ENCODE data around the gene ARID3A.

Gene ARID3A

DNA sequence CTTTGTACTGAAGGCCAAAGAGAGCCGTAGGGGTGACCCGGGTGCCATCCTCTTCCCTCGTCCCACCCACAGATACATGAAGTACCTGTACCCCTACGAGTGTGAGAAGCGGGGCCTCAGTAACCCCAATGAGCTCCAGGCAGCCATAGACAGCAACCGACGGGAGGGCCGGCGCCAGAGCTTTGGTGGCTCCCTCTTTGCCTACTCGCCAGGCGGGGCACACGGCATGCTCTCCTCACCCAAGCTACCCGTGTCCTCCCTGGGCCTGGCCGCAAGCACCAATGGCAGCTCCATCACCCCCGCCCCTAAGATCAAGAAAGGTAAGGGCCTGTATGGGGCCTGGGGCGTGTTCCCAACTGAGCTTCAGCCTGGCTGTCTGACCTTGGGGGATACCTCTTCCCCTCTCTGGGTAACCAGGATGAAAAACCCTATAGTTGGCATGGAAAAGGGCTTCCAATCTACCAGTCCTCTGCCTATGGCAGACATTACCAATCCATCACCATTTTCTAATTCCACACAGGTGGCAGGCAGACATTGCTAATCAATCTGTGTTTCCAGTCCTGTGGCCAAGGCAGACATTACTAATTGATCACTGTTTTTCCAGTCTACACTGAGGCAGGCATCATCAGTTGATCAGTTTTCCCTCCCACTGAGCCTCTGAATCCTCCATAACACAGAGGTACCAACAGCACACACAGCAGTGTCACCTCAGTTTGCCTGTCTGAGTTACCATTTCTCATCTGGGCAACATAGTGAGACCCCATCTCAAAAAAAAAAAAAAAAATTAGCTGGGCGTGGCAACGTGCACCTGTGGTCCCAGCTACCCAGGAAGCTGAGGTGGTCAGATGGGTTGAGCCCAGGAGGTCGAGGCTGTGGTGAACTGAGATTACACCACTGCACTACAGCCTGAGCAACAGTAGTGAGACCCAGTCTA, 39.2 kb downstream of the ARID3A start:
- TF ChIP-seq, protein P1, sequence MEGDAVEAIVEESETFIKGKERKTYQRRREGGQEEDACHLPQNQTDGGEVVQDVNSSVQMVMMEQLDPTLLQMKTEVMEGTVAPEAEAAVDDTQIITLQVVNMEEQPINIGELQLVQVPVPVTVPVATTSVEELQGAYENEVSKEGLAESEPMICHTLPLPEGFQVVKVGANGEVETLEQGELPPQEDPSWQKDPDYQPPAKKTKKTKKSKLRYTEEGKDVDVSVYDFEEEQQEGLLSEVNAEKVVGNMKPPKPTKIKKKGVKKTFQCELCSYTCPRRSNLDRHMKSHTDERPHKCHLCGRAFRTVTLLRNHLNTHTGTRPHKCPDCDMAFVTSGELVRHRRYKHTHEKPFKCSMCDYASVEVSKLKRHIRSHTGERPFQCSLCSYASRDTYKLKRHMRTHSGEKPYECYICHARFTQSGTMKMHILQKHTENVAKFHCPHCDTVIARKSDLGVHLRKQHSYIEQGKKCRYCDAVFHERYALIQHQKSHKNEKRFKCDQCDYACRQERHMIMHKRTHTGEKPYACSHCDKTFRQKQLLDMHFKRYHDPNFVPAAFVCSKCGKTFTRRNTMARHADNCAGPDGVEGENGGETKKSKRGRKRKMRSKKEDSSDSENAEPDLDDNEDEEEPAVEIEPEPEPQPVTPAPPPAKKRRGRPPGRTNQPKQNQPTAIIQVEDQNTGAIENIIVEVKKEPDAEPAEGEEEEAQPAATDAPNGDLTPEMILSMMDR (conservative IDR thresholded peaks at IDR 0.05; ENCODE audit: low read depth, low read length): no peak
- no peak overlapping the region for H3K4me3 ChIP-seq (IDR thresholded peaks at IDR 0.05; ENCODE audit: insufficient read depth, low read depth, low read length)
- no peaks in the 10 kb centered on the region for H3K27me3 ChIP-seq (ENCODE audit: insufficient read depth, low read depth)
- no peaks in the 10 kb centered on the region for H4K20me1 ChIP-seq (ENCODE audit: insufficient read depth)
- no peaks in the 10 kb centered on the region for H3K4me1 ChIP-seq (ENCODE audit: low read depth, poor library complexity, severe bottlenecking)
- H3K79me2 ChIP-seq (ENCODE audit: insufficient read depth, low read depth): no peaks in the 10 kb centered on the region
- no peak overlapping the region for H3K4me2 ChIP-seq
- no peak overlapping the region for H3K27ac ChIP-seq
- peaks cover 4% of the 10 kb centered on the region; the same call in 1 of the 2 replicates for H3K36me3 ChIP-seq (ENCODE audit: insufficient read depth)
- no peak overlapping the region for H2AFZ ChIP-seq (ENCODE audit: low read depth)
- no peak overlapping the region for H3K9ac ChIP-seq

DNA sequence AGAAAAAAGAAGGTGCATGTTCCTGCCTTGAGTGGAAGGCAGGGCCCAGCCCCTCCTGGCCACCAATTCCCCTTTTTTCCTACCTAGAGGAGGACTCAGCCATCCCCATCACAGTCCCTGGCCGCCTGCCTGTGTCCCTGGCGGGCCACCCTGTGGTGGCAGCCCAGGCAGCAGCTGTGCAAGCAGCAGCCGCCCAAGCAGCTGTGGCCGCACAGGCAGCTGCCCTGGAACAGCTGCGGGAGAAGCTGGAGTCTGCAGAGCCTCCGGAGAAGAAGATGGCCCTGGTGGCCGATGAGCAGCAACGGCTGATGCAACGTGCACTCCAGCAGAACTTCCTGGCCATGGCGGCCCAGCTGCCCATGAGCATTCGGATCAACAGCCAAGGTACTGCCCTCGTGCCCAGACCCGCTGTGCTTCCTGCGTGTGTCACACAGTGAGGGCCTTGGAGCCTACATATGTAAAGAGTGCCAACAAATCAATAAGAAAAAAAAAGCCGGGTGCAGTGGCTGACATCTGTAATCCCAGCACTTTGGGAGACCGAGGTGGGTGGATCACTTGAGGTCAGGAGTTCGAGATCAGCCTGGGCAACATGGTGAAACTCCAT, 40.8 kb downstream of the ARID3A start:
- no peak overlapping the region for H2AFZ ChIP-seq (ENCODE audit: low read depth)
- H3K27ac ChIP-seq: no peak overlapping the region
- H3K4me2 ChIP-seq: no peak overlapping the region
- H3K4me3 ChIP-seq (IDR thresholded peaks at IDR 0.05; ENCODE audit: insufficient read depth, low read depth, low read length): no peak overlapping the region
- no peaks in the 10 kb centered on the region for H4K20me1 ChIP-seq (ENCODE audit: insufficient read depth)
- H3K36me3 ChIP-seq (ENCODE audit: insufficient read depth): peaks cover 4% of the 10 kb centered on the region; the same call in 1 of the 2 replicates
- no peaks in the 10 kb centered on the region for H3K27me3 ChIP-seq (ENCODE audit: insufficient read depth, low read depth)
- no peaks in the 10 kb centered on the region for H3K4me1 ChIP-seq (ENCODE audit: low read depth, poor library complexity, severe bottlenecking)
- no peaks in the 10 kb centered on the region for H3K79me2 ChIP-seq (ENCODE audit: insufficient read depth, low read depth)
- TF ChIP-seq, protein P1 (conservative IDR thresholded peaks at IDR 0.05; ENCODE audit: low read depth, low read length): no peak
- no peak overlapping the region for H3K9ac ChIP-seq

GRCh38 chr19:970695-971094, 44.9 kb downstream of the ARID3A start:
- Histone ChIP-seq H3K36me3 (ENCODE audit: insufficient read depth) (peaks cover 4% of the 10 kb centered on the region; the same call in 1 of the 2 replicates), H3K79me2 (ENCODE audit: insufficient read depth, low read depth) (no peaks in the 10 kb centered on the region), H3K9ac (no peak overlapping the region), H3K27ac (no peak overlapping the region), H4K20me1 (ENCODE audit: insufficient read depth) (no peaks in the 10 kb centered on the region), H3K4me1 (ENCODE audit: low read depth, poor library complexity, severe bottlenecking) (no peaks in the 10 kb centered on the region), H3K27me3 (ENCODE audit: insufficient read depth, low read depth) (no peaks in the 10 kb centered on the region), H3K4me3 (IDR thresholded peaks at IDR 0.05; ENCODE audit: insufficient read depth, low read depth, low read length) (no peak overlapping the region), H3K4me2 (no peak overlapping the region), H2AFZ (ENCODE audit: low read depth) (no peak overlapping the region)
- TF ChIP-seq, protein P1 (conservative IDR thresholded peaks at IDR 0.05; ENCODE audit: low read depth, low read length): peak; percentile 87

DNA sequence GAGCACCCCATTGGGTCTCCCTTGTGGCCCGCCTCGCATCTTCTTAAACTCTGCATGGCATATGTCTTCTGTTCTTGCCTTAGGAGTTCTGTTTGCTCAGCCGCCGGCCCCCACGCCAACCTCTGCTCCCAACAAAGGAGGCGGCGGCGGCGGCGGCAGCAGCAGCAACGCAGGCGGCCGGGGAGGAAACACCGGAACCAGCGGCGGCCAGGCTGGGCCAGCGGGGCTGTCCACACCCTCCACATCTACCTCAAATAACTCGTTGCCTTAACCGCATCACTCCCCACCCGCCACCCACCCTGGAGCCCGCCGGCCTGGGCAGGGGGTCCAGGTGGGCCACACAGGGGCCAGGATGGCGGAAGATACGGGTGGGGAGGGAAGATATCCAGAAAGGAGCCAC, 46.0 kb downstream of the ARID3A start:
- Histone ChIP-seq H3K27ac (no peak overlapping the region), H3K9ac (no peak overlapping the region), H3K79me2 (ENCODE audit: insufficient read depth, low read depth) (no peaks in the 10 kb centered on the region), H3K4me1 (ENCODE audit: low read depth, poor library complexity, severe bottlenecking) (no peaks in the 10 kb centered on the region), H3K4me3 (IDR thresholded peaks at IDR 0.05; ENCODE audit: insufficient read depth, low read depth, low read length) (no peak overlapping the region), H3K27me3 (ENCODE audit: insufficient read depth, low read depth) (no peaks in the 10 kb centered on the region), H4K20me1 (ENCODE audit: insufficient read depth) (no peaks in the 10 kb centered on the region), H3K4me2 (no peak overlapping the region), H2AFZ (ENCODE audit: low read depth) (no peak overlapping the region), H3K36me3 (ENCODE audit: insufficient read depth) (peaks cover 4% of the 10 kb centered on the region; the same call in 1 of the 2 replicates)
- TF ChIP-seq, protein P1 (conservative IDR thresholded peaks at IDR 0.05; ENCODE audit: low read depth, low read length): no peak

Measured in KMS-11 (cell line).